Lower lobe of right lung (tissue), 2 donors: ENCODE data around the gene RND3. TPM values are rescaled to one million over a fixed set of nuclear protein-coding genes. Genes with fewer than 3 reads are reported as not detected.
A peak's percentile ranks its signal among the peaks of the same experiment; 100 is the strongest.

ENCODE experiments used
- ATAC-seq, 2 donors: fragments of 200-7000 bp; cut with Tn5 transposase; one replicate each; pipeline ENCODE4 v1.9.1; 2020 to 2022; ENCODE audit warnings: mild to moderate bottlenecking in 2 of 2, moderate library complexity in 2 of 2
- DNase-seq: peaks from one replicate; pipeline ENCODE4 v3.0.0-alpha.2; 2020
- H3K27ac ChIP-seq: fragments of 200-600 bp; one replicate; pipeline ENCODE4 v1.8.0; 2022
- H3K27me3 ChIP-seq: fragments of 200-600 bp; one replicate; pipeline ENCODE4 v1.8.0; 2022; ENCODE audit warnings: low read depth
- H3K36me3 ChIP-seq: fragments of 200-600 bp; one replicate; pipeline ENCODE4 v1.8.0; 2022; ENCODE audit warnings: mild to moderate bottlenecking
- H3K4me1 ChIP-seq: fragments of 200-600 bp; one replicate; pipeline ENCODE4 v1.8.0; 2022
- H3K4me3 ChIP-seq: fragments of 200-600 bp; one replicate; pipeline ENCODE4 v1.8.0; 2022; ENCODE audit warnings: mild to moderate bottlenecking
- H3K9me3 ChIP-seq: fragments of 200-600 bp; one replicate; pipeline ENCODE4 v1.8.0; 2022
- intact Hi-C: fragments of 100-400 bp; cut with DNase I; formaldehyde crosslinking; loops from one replicate; pipeline ENCODE4 v1.11.0; 2022
- total RNA-seq: library from RNA; stranded (reverse); fragmentation: NEBNext Ultra II Directional; extraction: Animal tissue kit (Norgen Biotek cat#: 25700); gene quantifications from one replicate; pipeline ENCODE4 v1.2.1, GENCODE V29; 2021
- TF ChIP-seq, protein P1 (sequence below): fragments of 200-600 bp; IDR thresholded peaks from one replicate; pipeline ENCODE4 v1.8.0; 2022; ENCODE audit warnings: antibody characterized with exemption, mild to moderate bottlenecking
- donor health status: DM: no; HTN: yes; CAD: no; lungs with severe emphysema.

The RND3 gene
- total RNA-seq, 1 donor from 2014 or later: 20.8 TPM

DNA sequence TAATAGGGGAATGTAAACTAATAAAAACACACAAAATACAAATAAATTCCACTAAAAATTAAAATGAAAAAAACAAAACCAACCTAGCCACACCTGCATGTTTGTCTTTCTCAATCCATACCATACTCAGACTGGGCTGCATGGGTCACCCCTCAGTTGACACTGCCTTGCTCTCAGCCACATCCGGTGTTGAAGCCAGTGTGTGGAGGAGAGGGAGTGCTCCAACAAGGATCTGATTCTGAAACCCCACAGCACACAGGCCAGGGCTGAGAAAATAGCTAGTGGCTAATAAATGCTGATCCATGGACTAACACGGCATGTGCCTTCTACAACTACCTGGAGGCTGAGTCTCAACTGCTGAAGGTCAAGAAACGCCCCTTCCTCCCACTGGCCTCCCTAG, 13.7 kb downstream of the RND3 start:
- Histone ChIP-seq H3K4me1 (peaks cover 41% of the 10 kb centered on the region), H3K27ac (no peak overlapping the region)

DNA sequence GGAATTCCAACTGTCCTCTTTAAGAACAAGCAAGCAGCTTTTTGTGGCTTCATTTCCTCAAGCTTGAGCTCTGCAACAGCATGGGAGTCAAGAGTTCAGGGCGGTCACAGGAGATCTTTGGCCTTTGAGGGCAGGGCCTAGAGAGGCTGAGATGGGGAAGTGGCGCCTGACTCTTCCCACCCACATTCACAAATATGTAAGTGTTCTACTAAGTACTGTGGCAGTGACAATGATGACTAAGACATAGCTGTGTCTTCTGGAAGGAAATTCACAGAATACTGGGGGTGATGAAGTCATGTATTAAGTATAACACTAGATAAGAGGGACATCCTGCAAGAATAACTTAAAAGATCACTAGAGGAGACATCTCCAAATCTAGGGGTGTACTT, 15.0 kb downstream of the RND3 start:
- Histone ChIP-seq H3K4me1 (peaks cover 30% of the 10 kb centered on the region), H3K27ac (peak overlapping the region; percentile 48), H3K36me3 (peaks cover 34% of the 10 kb centered on the region), H3K27me3 (no peaks in the 10 kb centered on the region), H3K4me3 (no peak overlapping the region), H3K9me3 (no peaks in the 10 kb centered on the region)
- DNase-seq (peak; percentile 60), ATAC-seq (peak; percentile 86 to 91)
- intact Hi-C loops: no loop called here
- TF ChIP-seq, protein P1, sequence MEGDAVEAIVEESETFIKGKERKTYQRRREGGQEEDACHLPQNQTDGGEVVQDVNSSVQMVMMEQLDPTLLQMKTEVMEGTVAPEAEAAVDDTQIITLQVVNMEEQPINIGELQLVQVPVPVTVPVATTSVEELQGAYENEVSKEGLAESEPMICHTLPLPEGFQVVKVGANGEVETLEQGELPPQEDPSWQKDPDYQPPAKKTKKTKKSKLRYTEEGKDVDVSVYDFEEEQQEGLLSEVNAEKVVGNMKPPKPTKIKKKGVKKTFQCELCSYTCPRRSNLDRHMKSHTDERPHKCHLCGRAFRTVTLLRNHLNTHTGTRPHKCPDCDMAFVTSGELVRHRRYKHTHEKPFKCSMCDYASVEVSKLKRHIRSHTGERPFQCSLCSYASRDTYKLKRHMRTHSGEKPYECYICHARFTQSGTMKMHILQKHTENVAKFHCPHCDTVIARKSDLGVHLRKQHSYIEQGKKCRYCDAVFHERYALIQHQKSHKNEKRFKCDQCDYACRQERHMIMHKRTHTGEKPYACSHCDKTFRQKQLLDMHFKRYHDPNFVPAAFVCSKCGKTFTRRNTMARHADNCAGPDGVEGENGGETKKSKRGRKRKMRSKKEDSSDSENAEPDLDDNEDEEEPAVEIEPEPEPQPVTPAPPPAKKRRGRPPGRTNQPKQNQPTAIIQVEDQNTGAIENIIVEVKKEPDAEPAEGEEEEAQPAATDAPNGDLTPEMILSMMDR: no peak

More for the DNA sequence above, 13.7 kb downstream of the RND3 start:
- H3K27me3 ChIP-seq: no peaks in the 10 kb centered on the region
- DNase-seq: no peak
- H3K4me3 ChIP-seq: no peak overlapping the region
- peaks cover 30% of the 10 kb centered on the region for H3K36me3 ChIP-seq
- intact Hi-C loops: no loop called here
- H3K9me3 ChIP-seq: no peaks in the 10 kb centered on the region
- ATAC-seq: no peak
- TF ChIP-seq, protein P1: no peak

DNA sequence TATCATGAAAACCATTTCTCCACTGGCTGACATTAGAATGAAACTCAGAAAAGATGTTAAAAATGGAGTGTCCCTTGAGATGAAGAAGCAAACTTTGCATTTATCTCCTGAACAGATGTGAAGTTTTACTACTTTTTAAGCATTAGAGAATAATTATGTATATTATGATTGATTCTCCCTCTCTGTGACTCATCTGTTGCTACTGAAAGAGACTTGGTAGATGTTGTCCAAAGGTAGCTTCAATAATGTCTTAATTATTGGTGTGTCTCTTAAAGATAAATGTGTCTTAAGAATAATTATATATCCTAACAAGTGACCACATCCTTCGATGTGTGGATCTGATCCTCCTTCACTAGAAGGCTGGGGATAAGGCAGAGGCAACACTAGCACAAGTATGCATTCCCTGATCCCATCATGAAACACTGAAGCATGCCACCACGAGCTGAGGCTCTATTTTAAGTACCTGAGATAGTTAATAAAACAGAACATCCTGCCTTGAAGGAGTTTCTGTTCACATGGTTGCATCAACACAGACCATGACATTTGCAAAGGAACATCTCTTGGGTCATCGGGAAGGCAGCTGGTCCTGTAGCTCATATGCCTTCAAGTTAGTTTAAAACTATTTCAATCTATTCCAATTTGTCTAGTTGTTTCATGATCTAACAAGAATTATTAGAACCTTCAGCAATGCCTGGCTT, 15.5 kb downstream of the RND3 start:
- DNase-seq: no peak
- no peak overlapping the region for H3K4me3 ChIP-seq
- H3K27ac ChIP-seq: peak overlapping the region; percentile 48
- no peaks in the 10 kb centered on the region for H3K27me3 ChIP-seq
- TF ChIP-seq, protein P1: no peak
- peaks cover 34% of the 10 kb centered on the region for H3K36me3 ChIP-seq
- intact Hi-C loops: no loop called here
- peaks cover 24% of the 10 kb centered on the region for H3K4me1 ChIP-seq
- H3K9me3 ChIP-seq: no peaks in the 10 kb centered on the region
- ATAC-seq: no peak

DNA sequence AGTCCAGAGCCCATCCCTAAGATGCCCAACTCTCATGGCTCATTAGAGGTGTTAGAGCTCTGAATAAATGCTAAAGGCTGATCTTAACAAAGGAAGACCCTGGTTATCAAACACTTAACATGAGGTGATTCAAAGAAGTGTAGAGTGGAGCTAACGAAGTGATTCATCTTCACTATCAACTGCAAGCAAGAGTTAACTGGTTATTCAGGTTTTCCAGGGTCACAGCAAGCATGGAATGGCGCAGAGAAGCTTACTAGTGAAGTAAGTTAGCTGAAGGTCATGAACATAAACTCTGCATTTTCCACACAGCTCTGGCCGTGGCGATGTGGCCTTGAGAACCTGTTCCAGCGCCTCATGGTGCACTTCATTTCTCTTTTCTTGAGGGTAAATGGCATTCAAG, 17.0 kb downstream of the RND3 start:
- Histone ChIP-seq H3K27me3 (no peaks in the 10 kb centered on the region), H3K36me3 (peaks cover 34% of the 10 kb centered on the region), H3K4me1 (peaks cover 25% of the 10 kb centered on the region), H3K4me3 (no peak overlapping the region), H3K27ac (no peak overlapping the region), H3K9me3 (no peaks in the 10 kb centered on the region)
- intact Hi-C loops: no loop called here
- TF ChIP-seq, protein P1: no peak
- DNase-seq (no peak), ATAC-seq (no peak)

DNA sequence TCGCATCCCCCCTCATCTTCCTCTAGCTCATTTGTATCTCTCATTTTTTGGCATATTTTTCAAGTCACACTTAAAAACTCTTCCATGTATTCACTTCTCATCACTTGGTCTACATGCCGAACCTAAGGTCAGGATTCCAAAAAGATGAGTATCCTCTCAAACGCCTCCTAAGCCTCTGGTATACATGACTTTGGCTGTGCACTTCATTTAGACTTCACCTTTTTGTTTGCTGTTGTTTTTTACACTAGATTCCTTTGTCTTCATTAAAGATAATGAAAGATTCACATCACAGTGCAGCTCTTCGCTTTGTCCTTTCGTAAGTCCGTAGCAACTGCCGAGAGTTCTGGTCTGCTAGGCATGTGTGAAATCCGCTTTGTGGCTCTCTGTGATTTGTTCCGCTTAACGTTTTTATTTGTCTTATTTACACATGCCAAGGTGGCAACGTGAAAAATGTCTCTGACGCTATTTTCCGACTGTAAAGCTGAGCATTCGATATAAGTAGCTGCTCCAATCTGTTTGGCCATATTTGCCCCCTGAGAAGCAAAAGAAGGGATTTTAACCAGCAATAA, 17.7 kb downstream of the RND3 start:
- no peaks in the 10 kb centered on the region for H3K9me3 ChIP-seq
- H3K27me3 ChIP-seq: no peaks in the 10 kb centered on the region
- DNase-seq (no peak), ATAC-seq (no peak)
- H3K36me3 ChIP-seq: peaks cover 34% of the 10 kb centered on the region
- intact Hi-C loops: no loop called here
- H3K4me1 ChIP-seq: peaks cover 25% of the 10 kb centered on the region
- TF ChIP-seq, protein P1: no peak
- H3K27ac ChIP-seq: no peak overlapping the region
- H3K4me3 ChIP-seq: no peak overlapping the region
